Myocyte (in vitro differentiated cells): Measurements from ENCODE around the gene MAST2. TPM values are rescaled to one million over a fixed set of nuclear protein-coding genes. Genes with fewer than 3 reads are reported as not detected.
"Not testable (repeated sequence)": the region's sequence is repeated elsewhere in the genome, so short reads cannot be mapped to it uniquely, and the experiment has no call there.

Source experiments
- DNase-seq: peaks from one replicate; pipeline ENCODE4 v3.0.0-alpha.2; 2012; ENCODE audit warnings: low read depth
- total RNA-seq: library from RNA; depleted of rRNA; stranded (reverse); fragments of >200 nt; gene quantifications from 2 replicates; pipeline ENCODE4 v1.2.3, GENCODE V29; 2014

Gene MAST2
- total RNA-seq, 1 donor from 2014 or later = 70.3 TPM

GRCh38 chr1:45857101-45857700 lies 53.8 kb downstream of the MAST2 start:
- no peak for DNase-seq

DNA sequence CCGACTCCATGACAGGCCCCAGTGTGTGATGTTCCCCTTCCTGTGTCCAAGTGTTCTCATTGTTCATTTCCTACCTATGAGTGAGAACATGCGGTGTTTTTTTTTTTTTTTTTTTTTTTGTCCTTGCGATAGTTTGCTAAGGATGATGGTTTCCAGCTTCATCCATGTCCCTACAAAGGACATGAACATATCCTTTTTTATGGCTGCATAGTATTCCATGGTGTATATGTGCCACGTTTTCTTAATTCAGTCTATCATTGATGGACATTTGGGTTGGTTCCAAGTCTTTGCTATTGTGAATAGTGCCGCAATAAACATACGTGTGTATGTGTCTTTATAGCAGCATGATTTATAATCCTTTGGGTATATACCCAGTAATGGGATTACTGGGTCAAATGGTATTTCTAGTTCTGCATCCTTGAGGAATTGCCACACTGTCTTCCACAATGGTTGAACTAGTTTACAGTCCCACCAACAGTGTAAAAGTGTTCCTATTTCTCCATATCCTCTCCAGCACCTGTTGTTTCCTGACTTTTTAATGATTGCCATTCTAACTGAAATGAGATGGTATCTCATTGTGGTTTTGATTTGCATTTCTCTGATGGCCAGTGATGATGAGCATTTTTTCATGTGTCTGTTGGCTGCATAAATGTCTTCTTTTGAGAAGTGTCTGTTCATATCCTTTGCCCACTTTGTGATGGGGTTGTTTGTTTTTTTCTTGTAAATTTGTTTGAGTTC lies 54.5 kb downstream of the MAST2 start:
- not testable (repeated sequence) for DNase-seq

- no peak for DNase-seq
These were observed 55.8 kb downstream of the MAST2 start for GRCh38 chr1:45859221-45859620.

DNA sequence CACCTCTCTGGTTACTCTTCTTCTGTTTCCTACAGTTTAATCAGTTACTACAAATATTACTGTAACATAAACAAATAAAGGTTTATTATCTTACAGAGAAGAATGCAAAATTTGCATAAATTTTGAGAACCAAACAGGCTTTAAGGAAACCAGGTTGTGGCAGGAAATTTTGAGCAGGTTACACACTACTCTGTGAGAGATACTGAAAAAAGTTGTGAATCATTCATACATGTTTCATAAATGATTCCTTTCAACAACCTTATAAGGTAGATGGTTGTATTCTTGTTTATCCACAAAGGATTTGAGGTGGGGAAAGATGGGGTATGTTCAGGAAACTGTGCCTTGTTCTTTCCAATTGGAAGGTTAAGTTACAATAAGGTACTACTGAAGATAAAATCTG lies 58.6 kb downstream of the MAST2 start:
- no peak for DNase-seq

DNA sequence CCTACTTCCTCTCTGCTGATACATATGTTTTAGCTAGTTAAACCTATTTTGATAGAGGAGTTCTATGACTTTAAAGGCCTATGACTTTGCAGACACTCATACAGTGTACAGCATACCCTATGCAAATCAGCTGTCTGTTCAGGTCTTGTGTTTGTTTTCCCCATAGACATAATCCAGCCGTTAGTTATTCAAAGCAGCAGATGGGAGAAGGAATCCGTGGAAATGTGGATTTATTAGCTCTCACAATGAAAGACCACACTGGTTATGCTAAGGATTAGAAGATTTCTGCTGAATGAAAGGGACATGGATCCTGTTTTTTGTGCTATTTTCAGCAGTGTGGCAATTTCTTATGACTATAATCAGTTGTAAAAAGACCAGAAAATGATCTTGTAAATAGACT lies 59.8 kb downstream of the MAST2 start:
- DNase-seq = no peak

GRCh38 chr1:45864167-45865106 lies 61.0 kb downstream of the MAST2 start:
- DNase-seq = peak; percentile 61

- DNase-seq = no peak
These were observed 64.4 kb downstream of the MAST2 start for GRCh38 chr1:45867697-45868348.

DNA sequence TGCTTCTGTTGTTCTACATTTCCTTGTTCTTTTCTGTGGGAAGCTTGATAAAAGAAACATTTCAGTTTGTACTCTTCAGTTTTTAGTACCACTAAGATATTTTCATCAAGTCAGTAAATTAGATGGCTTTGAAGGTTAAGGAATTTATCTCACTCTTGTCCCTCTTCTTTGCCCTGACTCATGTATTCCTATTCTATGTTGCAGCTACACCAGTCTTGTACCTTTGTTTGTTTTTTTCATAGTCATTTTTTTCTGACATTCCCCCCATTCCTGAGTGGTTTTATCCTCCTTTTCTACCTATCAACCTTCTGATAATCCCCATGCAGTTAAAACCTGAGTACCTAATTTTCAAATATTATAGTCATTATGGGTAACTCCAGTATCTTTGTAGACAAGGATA lies 65.4 kb downstream of the MAST2 start:
- DNase-seq = no peak

- DNase-seq = no peak
These were observed 67.1 kb downstream of the MAST2 start for GRCh38 chr1:45870500-45870899.

- DNase-seq = peak; percentile 32
These were observed 68.9 kb downstream of the MAST2 start for GRCh38 chr1:45872173-45872801.

GRCh38 chr1:45876000-45876617 lies 72.7 kb downstream of the MAST2 start:
- no peak for DNase-seq

DNA sequence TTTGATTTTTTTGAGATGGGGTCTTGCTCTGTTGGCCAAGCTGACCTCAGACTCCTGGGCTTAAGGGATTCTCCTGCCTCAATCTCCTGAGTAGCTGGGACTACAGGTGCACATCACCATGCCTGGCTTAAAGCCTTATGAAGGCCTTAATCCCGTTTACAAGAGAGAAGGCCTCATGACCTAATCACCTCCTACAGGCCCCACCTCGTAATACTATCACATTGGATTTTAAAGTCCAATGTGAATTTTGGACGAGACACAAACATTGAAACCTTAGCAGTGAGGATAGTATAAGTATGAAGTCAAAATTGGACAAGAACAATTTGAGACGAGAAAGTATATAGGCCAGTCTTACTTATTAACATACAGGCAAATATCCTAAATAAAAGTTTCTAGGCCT lies 73.9 kb downstream of the MAST2 start:
- DNase-seq = no peak

- DNase-seq = no peak
These were observed 76.6 kb downstream of the MAST2 start for GRCh38 chr1:45879885-45880598.

DNA sequence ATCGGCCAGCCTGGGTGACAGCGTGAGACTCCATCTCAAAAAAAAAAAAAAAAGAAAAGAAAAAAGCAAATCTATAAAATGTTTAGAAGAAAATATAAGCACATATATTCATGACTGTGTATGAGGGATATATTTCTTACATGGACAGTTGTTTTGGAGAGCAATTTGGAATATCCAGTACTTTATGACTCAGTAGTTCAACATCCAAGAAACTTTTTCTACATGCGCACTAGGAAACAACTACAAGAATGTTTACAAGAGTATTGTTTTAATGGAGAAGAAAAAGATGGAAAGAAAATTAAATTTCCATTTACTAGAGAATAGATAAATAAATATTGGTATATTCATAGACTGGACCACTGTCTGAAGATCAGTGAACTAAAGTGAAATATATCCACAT lies 77.5 kb downstream of the MAST2 start:
- no peak for DNase-seq

DNA sequence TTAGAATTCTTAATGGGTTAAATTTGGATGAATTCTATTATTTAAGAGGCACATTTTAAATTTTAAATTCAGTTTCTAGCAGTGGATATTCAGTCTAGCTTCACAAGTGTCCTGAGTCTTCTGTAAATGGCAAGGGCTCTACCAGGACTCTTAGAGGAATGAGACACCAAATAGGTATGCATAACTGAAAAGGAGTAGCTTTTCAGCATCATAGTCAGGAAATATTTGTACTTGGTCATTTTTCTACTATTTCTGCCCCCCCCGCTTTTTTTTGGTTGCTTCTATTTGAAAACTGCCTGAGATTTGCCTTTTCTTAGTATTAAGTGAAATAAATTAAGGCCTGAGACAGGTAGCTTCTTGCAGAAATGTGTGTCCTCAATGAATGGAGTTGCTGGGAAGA lies 80.2 kb downstream of the MAST2 start:
- DNase-seq = no peak

DNA sequence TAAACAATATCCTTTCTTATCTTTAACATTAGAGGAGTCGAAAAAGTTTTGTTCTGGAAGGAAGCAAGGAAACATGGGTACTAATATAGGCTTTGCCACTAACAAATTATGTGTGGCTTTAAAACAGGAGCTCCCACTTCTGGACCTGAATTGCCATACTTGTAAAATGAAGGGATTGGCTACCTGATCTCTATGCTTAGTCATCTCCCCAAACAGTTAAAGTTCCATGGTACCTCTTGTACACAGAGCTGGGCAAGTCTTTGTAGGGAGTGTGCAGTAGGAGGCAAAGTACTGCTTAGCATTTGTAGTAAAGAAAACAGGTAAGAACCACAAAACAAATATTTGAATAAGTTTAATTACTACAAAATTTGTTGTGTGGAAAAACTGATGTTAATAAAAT lies 81.3 kb downstream of the MAST2 start:
- DNase-seq = no peak

GRCh38 chr1:45886229-45886628 lies 82.8 kb downstream of the MAST2 start:
- DNase-seq = no peak

DNA sequence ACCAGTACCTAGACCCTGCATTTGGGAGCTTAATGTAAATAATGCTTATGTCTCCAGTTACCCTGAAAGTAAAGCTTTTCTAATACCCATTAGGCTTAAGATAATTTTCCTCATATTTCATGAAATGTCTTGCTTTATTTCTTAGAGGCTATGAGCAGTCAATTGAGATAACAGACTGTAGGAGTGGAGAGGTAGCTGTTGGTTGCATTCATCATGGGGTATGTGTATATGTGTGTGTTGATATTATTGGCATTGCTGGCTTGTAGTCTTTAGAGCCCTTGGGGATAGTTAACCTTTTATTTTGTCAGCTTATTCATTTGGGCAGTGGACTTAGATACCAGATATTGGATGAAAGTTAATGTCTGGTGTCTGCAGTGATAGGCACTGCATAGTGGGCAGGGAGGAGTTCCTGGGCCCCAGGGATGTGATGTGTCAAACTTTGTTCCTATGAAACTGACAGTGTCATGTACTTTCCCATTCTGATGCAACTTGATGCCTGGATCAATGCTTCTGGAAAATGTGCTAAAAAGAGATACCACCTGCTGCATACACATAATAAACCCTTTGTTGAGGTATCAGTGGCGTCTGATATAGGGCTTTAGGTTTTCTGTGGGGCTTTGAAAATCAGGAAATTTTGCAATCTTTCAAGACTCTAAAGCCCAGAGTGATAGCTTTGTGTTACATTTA lies 83.9 kb downstream of the MAST2 start:
- DNase-seq = peak; percentile 56

DNA sequence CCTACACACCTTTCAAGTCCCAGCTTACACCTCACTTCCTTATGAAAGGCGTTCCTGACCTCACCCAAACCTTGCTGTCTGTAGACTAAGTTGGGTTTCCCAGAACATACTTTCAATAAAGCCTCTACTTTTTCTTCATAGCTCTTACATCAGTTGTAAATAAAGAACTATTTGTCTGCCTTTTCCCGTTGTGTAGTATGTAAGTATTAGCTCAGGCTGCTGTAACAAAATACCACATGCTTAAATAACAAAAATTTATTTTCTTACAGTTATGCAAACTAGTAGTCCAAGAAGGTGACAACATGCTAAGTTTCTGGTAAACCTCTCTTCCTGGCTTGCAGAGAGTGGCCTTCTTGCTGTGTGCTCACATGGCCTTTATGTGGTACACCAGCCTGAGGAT lies 86.7 kb downstream of the MAST2 start:
- no peak for DNase-seq
